ENCODE measurements around the gene DNASE1L3.

DNA sequence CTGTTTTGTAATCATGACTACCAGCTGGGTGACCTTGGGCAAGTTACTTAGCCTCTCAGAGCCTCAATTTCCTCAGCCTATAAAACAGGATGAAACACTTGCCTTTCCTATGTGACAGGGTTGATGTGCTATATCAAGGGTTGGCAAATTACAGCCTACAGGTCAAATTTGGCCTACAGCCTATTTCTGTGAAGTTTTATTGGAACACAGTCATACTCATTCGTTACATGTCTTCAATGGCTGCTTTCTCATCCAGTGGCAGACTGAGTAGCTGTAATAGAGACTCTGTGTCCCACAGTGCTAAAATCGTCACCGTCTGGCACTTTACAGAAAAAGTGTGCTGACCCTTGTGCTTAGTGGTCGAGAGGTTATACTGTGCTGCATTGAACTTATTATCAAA, 43.4 kb upstream of the DNASE1L3 start:
- TF ChIP-seq ETV5 (CRISPR knock-in tag; IDR thresholded peaks at IDR 0.05; ENCODE audit: borderline replicate concordance) (no peak), HOXA7 (CRISPR knock-in tag; IDR thresholded peaks at IDR 0.05) (no peak), SRSF9 (IDR thresholded peaks at IDR 0.05; ENCODE audit: borderline replicate concordance, insufficient read depth, low read depth, low read length, poor library complexity, severe bottlenecking) (no peak), U2AF2 (IDR thresholded peaks at IDR 0.05; ENCODE audit: low read depth, low read length) (no peak), ZNF354B (CRISPR knock-in tag; IDR thresholded peaks at IDR 0.05) (no peak), MAFK (conservative IDR thresholded peaks at IDR 0.05 in 1 of 2, IDR thresholded peaks at IDR 0.05 in 1 of 2; ENCODE audit: low read length in 2 of 2) (no peak)
- TF ChIP-seq, protein P1, sequence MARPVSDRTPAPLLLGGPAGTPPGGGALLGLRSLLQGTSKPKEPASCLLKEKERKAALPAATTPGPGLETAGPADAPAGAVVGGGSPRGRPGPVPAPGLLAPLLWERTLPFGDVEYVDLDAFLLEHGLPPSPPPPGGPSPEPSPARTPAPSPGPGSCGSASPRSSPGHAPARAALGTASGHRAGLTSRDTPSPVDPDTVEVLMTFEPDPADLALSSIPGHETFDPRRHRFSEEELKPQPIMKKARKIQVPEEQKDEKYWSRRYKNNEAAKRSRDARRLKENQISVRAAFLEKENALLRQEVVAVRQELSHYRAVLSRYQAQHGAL (CRISPR knock-in tag; IDR thresholded peaks at IDR 0.05; ENCODE audit: not compliant biosample characterization), result no peak
